IMR-90 (cell line): ENCODE measurements around the gene LRRC47. TPM values are rescaled to one million over a fixed set of nuclear protein-coding genes. Genes with fewer than 3 reads are reported as not detected.

Experiments
- ATAC-seq: fragments of 200-7000 bp; cut with Tn5 transposase; 2 replicates; pipeline ENCODE4 v1.9.1; 2020; ENCODE audit warnings: low read depth, mild to moderate bottlenecking, moderate library complexity
- BruUV-seq: library from RNA; stranded (reverse); fragments of 400-500 nt; replicated peaks from 2 replicates; lab custom pipeline; 2021; lab: Mats Ljungman, UMichigan
- CTCF ChIA-PET: fragments of 300-600 bp; formaldehyde crosslinking; extraction: SDS; loops from one replicate; lab custom pipeline; 2021; ENCODE audit warnings: antibody characterized with exemption; lab: Yijun Ruan, JAX
- POLR2A ChIA-PET: fragments of 300-600 bp; sonication (Branson Sonifier 250); formaldehyde crosslinking; loops from one replicate; lab custom pipeline; 2022; ENCODE audit warnings: antibody characterized with exemption; ENCODE audit not compliant: unreplicated experiment; lab: Charles Lee
- DNase-seq: peaks from one replicate; pipeline ENCODE4 v3.0.0; 2013
- H2AFZ ChIP-seq: replicated peaks from 2 replicates; pipeline ENCODE3; 2013; ENCODE audit warnings: low read length, mild to moderate bottlenecking; ENCODE audit not compliant: poor library complexity
- H2AK5ac ChIP-seq: 2 replicates; pipeline ENCODE4 v1.6.1; 2013; ENCODE audit warnings: low read depth, low read length, inconsistent platforms
- H2AK9ac ChIP-seq: replicated peaks from 2 replicates; pipeline ENCODE3; 2013; ENCODE audit warnings: mild to moderate bottlenecking, low read depth, low read length, moderate library complexity; ENCODE audit not compliant: poor library complexity
- H2BK120ac ChIP-seq: 2 replicates; pipeline ENCODE4 v1.6.1; 2013; ENCODE audit warnings: low read depth, low read length, inconsistent platforms
- H2BK15ac ChIP-seq: 3 replicates; pipeline ENCODE4 v1.6.1; 2013; ENCODE audit warnings: low read depth, low read length, inconsistent platforms
- H2BK20ac ChIP-seq: 2 replicates; pipeline ENCODE4 v1.6.1; 2013; ENCODE audit warnings: low read depth, mild to moderate bottlenecking, inconsistent platforms, low read length, moderate library complexity
- H2BK5ac ChIP-seq: 2 replicates; pipeline ENCODE4 v1.6.1; 2013; ENCODE audit warnings: mild to moderate bottlenecking, low read depth, low read length, inconsistent platforms; ENCODE audit not compliant: poor library complexity, severe bottlenecking
- H3K14ac ChIP-seq: replicated peaks from 2 replicates; pipeline ENCODE4 v1.6.1; 2013; ENCODE audit warnings: low read depth, low read length, inconsistent platforms
- H3K18ac ChIP-seq: 2 replicates; pipeline ENCODE4 v1.6.1; 2013; ENCODE audit warnings: low read depth, low read length, control low read depth
- H3K23ac ChIP-seq: 2 replicates; pipeline ENCODE4 v1.6.1; 2013; ENCODE audit warnings: low read depth, low read length, inconsistent platforms
- H3K27ac ChIP-seq: 2 replicates; pipeline ENCODE4 v1.5.1; 2013; ENCODE audit warnings: mild to moderate bottlenecking, control low read depth, low read length; ENCODE audit not compliant: insufficient read depth
- H3K27me3 ChIP-seq: 2 replicates; pipeline ENCODE4 v1.6.1; 2013; ENCODE audit warnings: low read length; ENCODE audit not compliant: control insufficient read depth, insufficient read depth
- H3K36me3 ChIP-seq: 2 replicates; pipeline ENCODE4 v1.6.1; 2013; ENCODE audit warnings: low read length, mixed read lengths; ENCODE audit not compliant: control insufficient read depth, insufficient read depth
- H3K4ac ChIP-seq: 2 replicates; pipeline ENCODE4 v1.6.1; 2013; ENCODE audit warnings: low read depth, low read length, inconsistent platforms
- H3K4me1 ChIP-seq: 2 replicates; pipeline ENCODE4 v1.6.1; 2013; ENCODE audit warnings: low read length, mixed read lengths; ENCODE audit not compliant: control insufficient read depth, insufficient read depth
- H3K4me2 ChIP-seq: 2 replicates; pipeline ENCODE4 v1.6.1; 2013; ENCODE audit warnings: low read depth, mild to moderate bottlenecking, control low read depth, low read length, moderate library complexity
- H3K4me3 ChIP-seq: 2 replicates; pipeline ENCODE4 v1.5.1; 2013; ENCODE audit warnings: low read depth, mild to moderate bottlenecking, control low read depth, low read length, moderate library complexity; ENCODE audit not compliant: insufficient read depth
- H3K56ac ChIP-seq: 2 replicates; pipeline ENCODE4 v1.6.1; 2013; ENCODE audit warnings: low read length, inconsistent platforms; ENCODE audit not compliant: insufficient read depth; ENCODE audit errors: extremely low read depth
- H3K79me1 ChIP-seq, 2 experiments: 2 replicates each; pipeline ENCODE4 v1.6.1; 2013; ENCODE audit warnings: low read length in 2 of 2, inconsistent platforms in 1 of 2, low read depth in 1 of 2
- H3K9ac ChIP-seq: 2 replicates; pipeline ENCODE4 v1.6.1; 2013; ENCODE audit warnings: low read depth, low read length, control low read depth
- H3K9me1 ChIP-seq: 2 replicates; pipeline ENCODE4 v1.6.1; 2013; ENCODE audit warnings: low read length, inconsistent platforms; ENCODE audit not compliant: insufficient read depth
- H3K9me3 ChIP-seq: 2 replicates; pipeline ENCODE4 v1.6.1; 2013; ENCODE audit warnings: low read length; ENCODE audit not compliant: control insufficient read depth, insufficient read depth
- H4K20me1 ChIP-seq: 2 replicates; pipeline ENCODE4 v1.6.1; 2013; ENCODE audit warnings: low read length, inconsistent platforms; ENCODE audit not compliant: insufficient read depth
- H4K5ac ChIP-seq: 2 replicates; pipeline ENCODE4 v1.6.1; 2013; ENCODE audit warnings: mild to moderate bottlenecking, low read depth, low read length, control low read depth
- H4K8ac ChIP-seq, 2 experiments: 2 replicates each; pipeline ENCODE4 v1.6.1; 2013; ENCODE audit warnings: low read depth in 2 of 2, low read length in 2 of 2, control low read depth in 1 of 2, inconsistent platforms in 1 of 2
- H4K91ac ChIP-seq: 2 replicates; pipeline ENCODE4 v1.6.1; 2013; ENCODE audit warnings: low read depth, low read length, inconsistent platforms; ENCODE audit not compliant: insufficient read depth
- CEBPB ChIP-seq: IDR thresholded peaks from 2 replicates; pipeline ENCODE4 v1.6.1; 2012; ENCODE audit warnings: low read depth, low read length, improper control_type of control experiment
- CHD1 ChIP-seq: IDR thresholded peaks from 2 replicates; pipeline ENCODE4 v1.6.1; 2012; ENCODE audit warnings: low read depth, low read length, improper control_type of control experiment
- WGBS, 2 experiments: methylation state at CpG; one replicate each; pipeline versions ENCODE4 v1.1.5 to v1.1.7; 2013; ENCODE audit warnings: missing lambda C conversion rate in 2 of 2; ENCODE audit not compliant: insufficient read length in 1 of 2; ENCODE audit errors: extremely low coverage in 2 of 2; 5-methylcytosine and 5-hydroxymethylcytosine counted together
- dilution Hi-C: fragments of 300-500 bp; cut with HindIII; formaldehyde crosslinking; loops from one replicate; pipeline ENCODE4 v1.14.3; 2018; ENCODE audit warnings: low sequenced_read_pairs; ENCODE audit not compliant: unreplicated experiment
- in situ Hi-C: fragments of 300-500 bp; cut with MboI; formaldehyde crosslinking; loops from 3 replicates; pipeline ENCODE4 v1.14.3; 2019; ENCODE audit warnings: low sequenced_read_pairs, inconsistent platforms, mixed read lengths
- intact Hi-C: fragments of 100-400 bp; cut with micrococcal nuclease; formaldehyde crosslinking; loops from 2 replicates; pipeline ENCODE4 v1.10.0; 2022
- polyA plus RNA-seq, 3 experiments: library from polyadenylated mRNA; depleted of rRNA; stranded (reverse); fragments of >200 nt; gene quantifications; 2 replicates each; pipeline ENCODE4 v1.2.3, GENCODE V29; 2012; ENCODE audit warnings: low replicate concordance in 1 of 3
- total RNA-seq: library from RNA; depleted of rRNA; stranded (reverse); fragments of >200 nt; gene quantifications from 2 replicates; pipeline ENCODE4 v1.2.3, GENCODE V29; 2012

Gene LRRC47
- total and polyA plus RNA-seq, 2 of the 4 experiments (the other 2 are of a cell fraction), result 15.2 to 19.7 TPM

GRCh38 chr1:3821908-3822307 lies 25.6 kb upstream of the LRRC47 start:
- TF ChIP-seq CEBPB, result peak; percentile 49
- TF ChIP-seq CHD1, result no peak
- DNase-seq, result no peak
- Histone ChIP-seq H2BK15ac (no peak overlapping the region), H3K4me3 (no peak overlapping the region), H3K36me3 (peaks cover 50% of the 10 kb centered on the region), H2BK20ac (no peak overlapping the region), H3K4ac (no peak overlapping the region), H3K18ac (no peak overlapping the region), H3K4me1 (no peaks in the 10 kb centered on the region), H3K9me1 (no peaks in the 10 kb centered on the region), H2AFZ (no peak overlapping the region), H2AK5ac (no peak overlapping the region), H3K79me1 (no peaks in the 10 kb centered on the region), H4K20me1 (no peaks in the 10 kb centered on the region), H3K23ac (no peak overlapping the region), H2BK5ac (no peak overlapping the region), H4K91ac (no peak overlapping the region), H2BK120ac (no peak overlapping the region), H4K5ac (no peak overlapping the region), H3K56ac (no peak overlapping the region), H2AK9ac (no peak overlapping the region), H4K8ac (no peak overlapping the region), H3K14ac (no peak overlapping the region), H3K4me2 (no peak overlapping the region), H3K9ac (no peak overlapping the region), H3K27me3 (no peaks in the 10 kb centered on the region), H3K27ac (no peak overlapping the region), H3K9me3 (no peaks in the 10 kb centered on the region)
- ATAC-seq, result no peak
- WGBS, 2 experiments, result 94% methylated on average over 14 of the region's 15 CpGs; no CpG with 5 or more reads in 1 of the 2 experiments
- no TSS peak for BruUV-seq
- intact Hi-C loops (no loop called here), in situ Hi-C loops (no loop called here), dilution Hi-C loops (no loop called here)
- ChIA-PET POLR2A (no interaction called here), CTCF (no interaction called here)
